Omental fat pad (tissue), 4 donors: ENCODE results near the gene FAM20C. TPM values are rescaled to one million over a fixed set of nuclear protein-coding genes. Genes with fewer than 3 reads are reported as not detected.

Experiments
- ATAC-seq: fragments of 150-250 bp; one replicate; pipeline ENCODE4 v1.9.1; 2016; ENCODE audit warnings: mild to moderate bottlenecking, moderate library complexity; ENCODE audit not compliant: low FRiP score
- DNase-seq: peaks from one replicate; pipeline ENCODE4 v3.0.0-alpha.2; 2019; ENCODE audit warnings: low spot score
- CTCF ChIP-seq, 3 donors: fragments of 450-650 bp; IDR thresholded peaks; one replicate each; pipeline ENCODE4 v1.5.1; 2016 to 2017; ENCODE audit warnings: antibody characterized with exemption in 3 of 3, mild to moderate bottlenecking in 3 of 3, moderate library complexity in 2 of 3
- total RNA-seq, 4 donors: library from RNA; depleted of rRNA; stranded (reverse); fragments of >200 nt; gene quantifications; one replicate each; pipeline ENCODE4 v1.1.0, GENCODE V29; 2016

The FAM20C gene
- total RNA-seq, 4 donors from 2014 or later, result 25.5 to 119 (median 35.8) TPM

- DNase-seq, result no peak
- no peak for TF ChIP-seq CTCF (IDR thresholded peaks at IDR 0.05)
- ATAC-seq, result no peak
Observed at GRCh38 chr7:189719-190118, 2.7 kb upstream of the FAM20C start.

GRCh38 chr7:190196-190595 is 2.2 kb upstream of the FAM20C start:
- DNase-seq (no peak), ATAC-seq (no peak)
- TF ChIP-seq CTCF (IDR thresholded peaks at IDR 0.05), result no peak

- TF ChIP-seq CTCF (IDR thresholded peaks at IDR 0.05), result no peak
- DNase-seq (no peak), ATAC-seq (peak; percentile 42)
Observed at GRCh38 chr7:191105-191980, 1.0 kb upstream of the FAM20C start.

GRCh38 chr7:192701-193480 is 520 bp downstream of the FAM20C start:
- peak; percentile 3 for ATAC-seq
- TF ChIP-seq CTCF (IDR thresholded peaks at IDR 0.05), result no peak
- no peak for DNase-seq

- DNase-seq, result no peak
- TF ChIP-seq CTCF (IDR thresholded peaks at IDR 0.05), result no peak
- no peak for ATAC-seq
Observed at GRCh38 chr7:193481-194251, 1.3 kb downstream of the FAM20C start.

GRCh38 chr7:194252-195009 is 2.1 kb downstream of the FAM20C start:
- DNase-seq, result no peak
- no peak for ATAC-seq
- no peak for TF ChIP-seq CTCF (IDR thresholded peaks at IDR 0.05)
